NCI-H2196 (cell line): Measurements from ENCODE around the gene TP53BP1.

Source experiments
- DNase-seq: peaks from one replicate; lab custom pipeline; 2025; ENCODE audit not compliant: unreplicated experiment; lab: John Stamatoyannopoulos, UW

TP53BP1 gene

GRCh38 chr15:43521419-43521818, 28.5 kb upstream of the TP53BP1 start:
- no peak for DNase-seq

- DNase-seq = no peak
These were observed 27.2 kb upstream of the TP53BP1 start for GRCh38 chr15:43520138-43520537.

GRCh38 chr15:43519196-43519595, 26.2 kb upstream of the TP53BP1 start:
- DNase-seq = no peak

- DNase-seq = peak; percentile 24
These were observed 25.3 kb upstream of the TP53BP1 start for GRCh38 chr15:43518197-43518761.

- no peak for DNase-seq
These were observed 24.6 kb upstream of the TP53BP1 start, which contains the start of gene MAP1A for GRCh38 chr15:43517354-43518196. Gene MAP1A, plus strand, starts transcription at chr15:43517608. Its CDS starts 3,866 bp downstream, at chr15:43521474.

- DNase-seq = no peak
These were observed 23.9 kb upstream of the TP53BP1 start for GRCh38 chr15:43516801-43517353.

GRCh38 chr15:43516185-43516584, 23.2 kb upstream of the TP53BP1 start:
- no peak for DNase-seq

GRCh38 chr15:43515741-43516140, 22.8 kb upstream of the TP53BP1 start:
- DNase-seq = no peak

- DNase-seq = peak; percentile 6
These were observed 21.5 kb upstream of the TP53BP1 start for GRCh38 chr15:43514241-43515057.

GRCh38 chr15:43513550-43513949, 20.6 kb upstream of the TP53BP1 start:
- DNase-seq = no peak

- peak; percentile 4 for DNase-seq
These were observed 18.3 kb upstream of the TP53BP1 start for GRCh38 chr15:43511012-43511885.

- DNase-seq = peak; percentile 96
These were observed 17.4 kb upstream of the TP53BP1 start for GRCh38 chr15:43510200-43511011.

GRCh38 chr15:43509660-43510199, 16.8 kb upstream of the TP53BP1 start:
- DNase-seq = no peak

GRCh38 chr15:43508991-43509659, 16.2 kb upstream of the TP53BP1 start:
- no peak for DNase-seq

GRCh38 chr15:43508421-43508820, 15.5 kb upstream of the TP53BP1 start:
- no peak for DNase-seq

GRCh38 chr15:43505738-43506137, 12.8 kb upstream of the TP53BP1 start:
- DNase-seq = no peak

- no peak for DNase-seq
These were observed 6.7 kb upstream of the TP53BP1 start for GRCh38 chr15:43499635-43500034.

- no peak for DNase-seq
These were observed 6.0 kb upstream of the TP53BP1 start for GRCh38 chr15:43498990-43499389.
